ENCODE results near the gene MRAS.

MRAS gene

DNA sequence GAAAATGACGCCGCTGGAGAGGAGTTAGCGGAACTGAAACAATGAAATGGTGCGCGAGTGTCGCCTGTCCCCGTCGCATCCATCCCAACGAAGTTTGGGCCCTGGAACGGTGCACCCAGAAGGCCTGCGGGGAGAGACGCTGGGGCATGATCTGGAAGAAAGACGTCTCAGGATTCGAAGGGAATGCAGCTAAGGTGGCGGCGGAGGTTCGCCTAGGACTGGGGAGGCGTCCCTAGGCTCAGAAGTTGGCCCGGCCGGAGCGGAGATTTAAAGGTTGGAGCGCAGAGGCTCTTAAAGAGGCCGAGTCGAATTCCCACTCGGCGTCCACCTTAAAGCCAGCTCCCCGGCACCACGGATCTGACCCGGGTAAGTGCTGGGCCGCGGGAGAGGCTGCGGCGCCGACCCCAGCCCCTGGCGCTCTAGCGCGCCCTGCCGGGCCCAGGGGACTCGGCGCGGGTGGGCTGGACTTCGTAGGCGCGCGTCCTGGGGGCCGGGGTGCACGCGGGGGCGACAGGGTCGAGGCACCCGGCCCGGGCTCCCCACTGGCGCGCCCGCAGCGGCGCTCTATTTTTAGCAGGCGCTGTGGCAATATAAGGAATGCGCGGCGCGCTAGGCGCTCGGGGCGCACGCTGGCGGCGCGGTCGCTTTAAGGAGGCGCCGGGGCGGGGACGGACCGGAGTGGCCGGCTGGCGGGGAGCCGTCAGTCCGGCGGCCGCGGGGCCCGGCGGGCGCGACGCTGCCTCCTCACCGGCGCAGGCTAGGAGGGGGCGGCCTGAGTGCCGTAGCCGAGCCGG, at the start of gene MRAS:
Gene MRAS (plus strand): TSS at position 620 of the 794 bp plus-strand sequence. CDS start 24,305 bp downstream, outside the sequence.
- DNase-seq (ENCODE audit: low read depth, low spot score) = no peak

DNA sequence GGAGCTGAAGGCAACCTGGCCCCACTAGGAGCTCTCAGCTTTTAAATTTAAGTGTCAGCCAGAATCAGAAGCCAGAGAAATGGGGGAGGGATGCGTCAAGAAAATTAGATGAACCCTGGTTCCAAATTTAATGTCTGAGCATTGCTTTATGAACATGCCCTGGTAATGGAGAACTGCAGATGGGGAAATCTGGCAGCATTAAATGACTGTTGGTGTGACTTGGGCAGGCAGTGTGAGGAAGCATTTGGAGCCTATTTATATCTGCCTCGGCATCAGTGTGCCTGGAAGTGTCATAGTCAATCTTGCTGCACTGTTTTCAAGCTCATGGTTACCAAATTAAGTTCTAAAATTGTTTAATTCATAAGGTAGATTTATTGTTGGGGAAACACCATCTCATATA, 47.7 kb upstream of the MRAS start:
- DNase-seq (ENCODE audit: low read depth, low spot score) = no peak

DNA sequence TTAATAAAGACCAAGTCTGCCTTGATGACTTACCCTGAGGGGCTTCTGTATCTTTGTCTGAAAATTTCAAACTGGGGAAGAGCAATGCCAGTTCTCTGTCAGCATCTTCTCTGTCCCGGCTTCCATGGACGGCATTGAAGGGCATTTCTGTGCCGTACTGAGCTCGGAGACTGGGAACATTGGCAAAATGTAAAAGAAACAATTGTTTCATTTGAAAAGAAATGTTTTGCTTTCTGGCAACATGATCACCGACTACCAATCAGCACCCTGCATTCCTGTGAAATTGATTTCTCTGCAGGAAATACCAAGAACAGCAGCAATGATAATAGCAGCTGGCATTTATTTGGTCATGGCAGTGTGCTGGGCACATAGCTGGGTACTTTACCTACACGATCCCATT, 44.9 kb upstream of the MRAS start:
- no peak for DNase-seq (ENCODE audit: low read depth, low spot score)

DNA sequence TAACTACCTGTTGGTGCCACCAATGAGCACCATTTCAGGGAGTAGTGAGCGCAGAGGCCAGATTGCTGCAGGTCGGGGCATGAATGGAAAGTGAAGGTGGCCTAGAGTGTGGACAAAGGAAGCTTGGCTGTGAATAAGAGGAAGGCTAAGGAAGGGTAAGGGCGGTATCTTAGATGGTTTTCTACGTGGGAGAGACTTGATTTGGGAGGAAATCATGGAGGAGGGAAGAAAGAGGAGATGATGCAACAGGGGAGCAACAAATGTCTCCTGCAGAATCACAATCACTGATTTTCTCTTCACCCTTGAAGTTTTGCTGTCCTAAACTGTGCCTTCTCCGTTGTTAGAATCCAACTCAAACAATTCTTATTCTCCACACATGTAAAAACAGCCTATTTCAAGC, 40.5 kb upstream of the MRAS start:
- no peak for DNase-seq (ENCODE audit: low read depth, low spot score)

DNA sequence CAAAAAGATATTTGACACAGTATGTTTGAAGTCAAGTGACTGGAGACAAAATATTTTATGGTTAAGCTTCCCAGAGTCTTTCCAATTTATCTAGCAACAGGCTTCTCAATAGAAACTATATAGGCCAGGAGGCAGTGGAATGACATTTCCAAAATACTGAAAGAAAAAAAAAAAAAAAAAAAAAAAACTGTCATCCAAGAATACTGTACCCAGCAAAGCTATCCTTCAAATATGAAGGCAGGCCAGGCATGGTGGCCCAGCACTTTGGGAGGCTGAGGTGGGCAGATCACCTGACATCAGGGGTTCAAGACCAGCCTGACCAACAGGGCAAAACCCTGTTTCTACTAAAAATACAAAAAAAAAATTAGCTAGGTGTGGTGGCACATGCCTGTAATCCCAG, 39.6 kb upstream of the MRAS start:
- DNase-seq (ENCODE audit: low read depth, low spot score) = no peak

DNA sequence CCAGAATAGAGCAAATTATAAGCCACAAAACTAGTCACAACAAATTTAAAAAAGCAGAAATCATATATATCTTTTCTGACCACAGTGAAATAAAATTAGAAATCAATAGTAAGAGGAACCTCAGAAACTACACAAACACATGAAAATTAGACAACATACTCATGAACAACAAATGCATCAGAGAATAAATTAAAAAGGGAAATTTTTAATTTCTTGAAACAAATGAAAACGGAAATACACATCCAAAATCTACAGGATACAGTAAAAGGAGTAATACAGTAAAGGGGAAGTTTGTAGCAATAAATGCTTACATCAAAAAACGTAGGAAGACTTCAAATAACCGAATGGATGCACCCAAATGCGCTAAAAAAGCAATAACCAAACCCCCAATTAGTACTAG, 37.9 kb upstream of the MRAS start:
- DNase-seq (ENCODE audit: low read depth, low spot score) = no peak

DNA sequence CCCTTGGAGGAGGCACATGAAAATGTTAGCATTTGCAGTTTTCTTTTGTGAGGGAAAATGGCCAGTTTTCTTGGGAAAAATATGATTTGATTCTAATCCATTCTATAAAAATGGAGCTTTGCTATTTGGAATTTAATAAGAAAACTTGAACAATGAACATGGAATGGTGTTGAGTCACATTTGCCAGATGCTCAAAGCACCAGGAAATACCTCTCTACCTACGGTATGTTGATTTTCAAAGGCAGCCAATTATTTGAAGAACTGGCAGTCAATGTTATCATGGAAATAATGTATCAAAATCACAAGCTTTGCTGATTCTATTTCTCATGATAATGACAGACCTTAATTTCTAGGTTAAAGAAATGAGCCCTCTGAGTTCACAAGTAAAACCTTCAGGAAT, 33.6 kb upstream of the MRAS start:
- DNase-seq (ENCODE audit: low read depth, low spot score) = no peak

DNA sequence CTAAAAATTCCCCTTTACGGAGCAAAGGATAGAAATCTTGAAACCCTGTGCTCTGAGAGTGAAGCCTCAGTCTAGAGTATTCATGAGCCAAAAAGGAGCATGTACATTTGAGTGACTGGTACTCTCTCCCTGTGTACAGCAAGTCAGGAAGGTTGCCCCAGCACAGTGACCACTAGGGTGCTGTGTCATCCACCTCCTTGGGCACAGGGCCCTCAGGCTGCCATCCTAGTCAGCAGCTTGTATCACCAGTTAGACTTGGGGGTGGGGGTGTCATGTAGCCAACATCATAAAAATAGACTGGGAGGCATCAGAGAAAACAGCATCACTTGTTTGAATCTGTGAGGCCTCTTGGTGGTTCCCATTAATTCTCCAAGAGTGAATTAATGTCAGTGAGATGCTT, 30.7 kb upstream of the MRAS start:
- DNase-seq (ENCODE audit: low read depth, low spot score) = no peak

DNA sequence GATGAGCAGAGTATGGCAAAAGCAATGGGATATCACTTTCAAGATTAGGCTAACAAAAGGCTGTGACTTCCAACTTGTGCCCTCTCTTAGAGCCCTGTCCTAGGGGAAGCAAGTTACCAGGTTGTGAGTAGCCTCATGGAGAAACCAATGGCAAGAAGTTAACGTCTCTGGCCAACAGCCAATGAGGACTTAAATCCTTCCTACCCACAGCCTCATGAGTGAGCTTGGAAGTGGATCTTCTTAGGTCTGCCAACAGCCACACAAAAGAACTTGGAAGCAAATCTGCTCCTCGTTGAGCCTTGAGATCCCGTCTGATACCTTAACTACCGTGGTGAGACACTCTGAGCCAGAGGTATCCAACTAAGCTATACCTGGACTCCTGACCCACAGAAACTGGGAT, 24.4 kb upstream of the MRAS start:
- no peak for DNase-seq (ENCODE audit: low read depth, low spot score)

DNA sequence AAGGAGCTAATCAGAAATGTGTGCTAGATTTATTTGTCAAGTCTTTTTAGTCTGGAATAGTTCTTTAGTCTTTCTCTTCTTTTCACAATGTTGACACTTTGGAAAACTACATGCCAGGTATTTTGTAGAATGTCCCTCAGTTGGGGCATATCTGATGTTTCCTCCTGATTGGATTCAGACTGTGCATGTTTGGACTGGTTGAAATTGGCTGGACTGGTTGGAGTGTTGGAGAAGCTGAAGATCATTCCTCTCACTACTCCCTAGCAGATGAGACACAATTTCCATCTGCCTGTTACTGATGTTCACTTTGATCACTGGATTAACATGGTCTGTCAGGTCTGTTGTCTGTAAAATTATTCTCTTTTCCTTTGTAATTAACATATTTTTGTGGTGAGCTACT, 22.4 kb upstream of the MRAS start:
- no peak for DNase-seq (ENCODE audit: low read depth, low spot score)

DNA sequence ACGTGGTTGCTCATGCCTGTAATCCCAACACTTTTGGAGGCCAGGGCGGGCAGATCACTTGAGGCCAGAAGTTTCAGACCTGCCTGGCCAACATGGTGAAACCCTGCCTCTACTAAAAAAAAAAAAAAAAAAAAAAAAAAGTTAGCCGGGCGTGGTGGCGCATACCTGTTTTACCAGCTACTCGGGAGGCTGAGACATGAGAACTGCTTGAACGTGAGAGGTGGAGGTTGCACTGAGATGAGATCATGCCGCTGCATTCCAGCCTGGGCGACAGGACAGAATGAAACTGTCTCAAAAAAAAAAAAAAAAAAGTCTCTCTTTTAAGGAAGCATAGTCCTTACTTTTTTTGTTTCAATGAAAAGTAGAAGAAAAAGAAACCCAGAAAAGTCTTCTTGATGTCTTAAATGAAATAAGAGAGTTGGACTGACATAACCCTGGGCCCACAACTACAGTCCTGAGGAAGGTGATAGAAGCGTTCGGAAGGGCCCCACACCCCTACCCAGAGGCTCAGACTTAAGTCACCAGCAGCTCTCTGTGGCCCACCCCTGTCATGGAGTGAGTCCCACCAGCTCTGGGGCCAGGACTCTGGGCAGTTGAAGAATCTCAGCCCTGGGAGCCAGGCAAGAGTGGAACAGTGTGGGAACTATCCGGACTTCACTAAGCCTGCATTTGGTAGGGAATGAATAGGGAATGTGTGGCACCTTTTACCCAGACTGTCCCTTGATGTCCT, 21.3 kb upstream of the MRAS start:
- no peak for DNase-seq (ENCODE audit: low read depth, low spot score)

DNA sequence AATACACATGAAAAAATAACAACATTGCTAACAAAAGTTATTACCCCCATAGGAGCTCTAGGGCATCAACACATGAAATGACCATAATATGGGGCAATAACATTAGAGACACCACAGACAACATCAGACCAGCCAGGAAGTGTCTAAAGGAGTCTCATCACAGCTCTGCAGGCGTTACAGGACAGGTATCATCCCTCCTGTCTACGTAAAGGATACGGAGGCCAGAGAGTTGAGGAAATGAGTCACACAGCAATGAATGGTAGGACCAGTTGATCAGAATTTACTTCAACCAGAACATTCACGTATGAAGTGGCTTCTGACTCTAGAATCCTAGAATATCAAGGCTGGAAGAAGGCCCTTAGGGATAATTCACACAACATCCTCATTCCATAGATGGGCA, 20.5 kb upstream of the MRAS start:
- no peak for DNase-seq (ENCODE audit: low read depth, low spot score)

DNA sequence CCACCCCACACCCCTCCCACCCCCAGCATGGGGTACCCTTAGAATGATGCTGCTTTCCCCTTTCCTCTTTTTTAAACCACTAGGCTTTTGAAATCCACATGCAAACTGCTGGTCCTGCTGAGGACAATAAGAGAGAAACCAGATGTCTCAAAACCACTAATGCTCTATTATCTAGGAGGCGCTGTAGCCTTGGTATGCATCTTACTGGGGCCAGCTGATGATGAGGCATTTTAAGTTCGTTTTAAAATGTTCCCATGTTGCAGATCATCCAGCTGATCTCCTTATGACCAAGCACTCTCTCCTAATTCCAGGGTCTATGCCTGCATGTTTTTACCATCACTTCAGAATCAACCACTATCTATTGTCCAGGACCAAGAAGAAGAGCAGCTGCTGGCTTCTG, 20.0 kb upstream of the MRAS start:
- no peak for DNase-seq (ENCODE audit: low read depth, low spot score)

DNA sequence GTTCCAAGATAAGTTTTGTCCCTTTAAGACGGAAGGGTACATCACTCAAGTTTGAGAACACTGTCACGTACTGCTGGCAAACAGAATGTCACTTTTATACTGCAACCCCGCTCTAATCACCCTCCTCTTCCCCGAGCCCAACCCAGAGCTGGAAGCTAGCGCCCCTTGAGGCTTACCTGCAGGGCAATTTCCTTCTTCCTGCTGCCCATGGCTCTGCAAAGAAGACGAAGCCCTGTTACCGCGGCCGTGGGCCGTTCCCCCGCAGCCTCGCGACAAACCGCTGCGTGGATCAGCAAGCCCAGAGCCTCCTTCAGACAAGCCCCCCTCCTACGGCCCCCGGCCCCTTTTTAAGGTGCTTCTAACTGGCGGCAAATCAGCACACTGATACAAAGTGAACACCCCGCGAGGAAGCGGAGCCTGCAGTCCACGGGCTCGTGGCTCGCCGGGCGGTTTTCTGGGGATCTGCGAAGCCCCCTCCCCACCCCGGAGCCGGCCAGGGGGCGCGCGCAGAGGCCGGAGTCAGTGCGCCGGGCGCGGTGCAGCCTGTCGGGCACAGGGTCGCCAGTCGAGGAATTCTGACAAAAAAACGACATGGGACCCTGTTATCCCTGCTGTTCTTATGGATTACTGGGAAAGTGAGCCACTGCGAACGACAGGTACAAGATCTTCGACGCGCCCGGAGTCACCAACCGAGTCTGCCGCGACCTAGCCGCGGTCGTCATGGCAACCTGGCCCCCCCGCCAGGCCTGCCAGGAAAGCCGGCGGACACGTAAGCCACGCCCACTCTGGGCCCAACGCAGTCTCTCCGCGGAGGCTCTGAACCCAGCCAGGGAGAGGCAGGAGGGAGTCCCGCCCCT, 19.0 kb upstream of the MRAS start, which contains the start of gene NME9:
Gene NME9 (minus strand): TSS at position 725 of the 857 bp plus-strand sequence. CDS start 516 bp downstream, at position 209.
- DNase-seq (ENCODE audit: low read depth, low spot score) = peak; percentile 73

DNA sequence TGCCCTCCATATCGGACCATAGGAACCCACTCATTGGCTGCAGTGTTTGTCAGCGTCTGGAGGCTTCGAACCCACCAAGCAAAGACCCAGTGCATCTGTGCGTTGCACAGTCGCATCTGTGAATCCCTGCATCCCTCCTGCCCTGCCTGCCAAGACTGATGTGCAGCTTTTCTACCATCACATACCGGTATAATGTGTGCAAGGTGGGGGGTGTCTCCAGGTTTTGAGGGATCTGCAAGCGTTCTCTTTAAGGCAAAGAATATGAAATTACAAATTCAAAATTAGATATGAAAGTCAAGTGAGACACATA, 18.4 kb upstream of the MRAS start:
- DNase-seq (ENCODE audit: low read depth, low spot score) = no peak

DNA sequence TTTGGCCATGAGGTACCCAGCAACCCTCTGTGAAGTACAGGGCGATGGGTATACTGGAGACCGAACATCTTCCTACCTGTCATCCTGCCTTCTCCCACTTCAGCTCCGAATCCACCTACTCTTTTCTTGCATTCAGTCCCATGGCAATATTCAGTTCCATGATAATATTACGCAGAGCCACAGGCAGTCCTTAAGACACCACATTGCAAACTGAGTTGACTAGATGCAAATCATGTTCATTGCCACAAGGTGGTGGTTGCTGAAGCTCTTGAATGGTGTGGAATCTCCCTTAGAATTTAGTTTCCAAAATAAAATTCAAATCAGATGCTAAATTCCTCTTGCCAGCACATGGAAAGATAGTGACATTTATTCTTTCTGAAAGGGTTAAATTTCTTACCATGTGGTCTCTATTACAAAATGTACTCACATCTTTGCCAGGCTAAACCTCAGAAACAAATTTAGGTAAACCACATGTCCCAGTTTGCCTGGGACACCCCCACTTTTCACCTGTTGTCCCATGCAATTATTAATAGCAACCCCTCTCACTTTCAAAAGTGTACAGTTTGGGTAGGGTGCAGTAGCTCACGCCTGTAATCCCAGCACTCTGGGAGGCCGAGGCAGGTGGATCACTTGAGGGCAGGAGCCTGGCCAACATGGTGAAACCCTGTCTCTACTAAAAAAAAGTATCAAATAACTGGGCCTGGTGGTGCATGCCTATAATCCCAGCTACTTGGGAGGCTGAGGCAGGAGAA, 17.1 kb upstream of the MRAS start:
- no peak for DNase-seq (ENCODE audit: low read depth, low spot score)

DNA sequence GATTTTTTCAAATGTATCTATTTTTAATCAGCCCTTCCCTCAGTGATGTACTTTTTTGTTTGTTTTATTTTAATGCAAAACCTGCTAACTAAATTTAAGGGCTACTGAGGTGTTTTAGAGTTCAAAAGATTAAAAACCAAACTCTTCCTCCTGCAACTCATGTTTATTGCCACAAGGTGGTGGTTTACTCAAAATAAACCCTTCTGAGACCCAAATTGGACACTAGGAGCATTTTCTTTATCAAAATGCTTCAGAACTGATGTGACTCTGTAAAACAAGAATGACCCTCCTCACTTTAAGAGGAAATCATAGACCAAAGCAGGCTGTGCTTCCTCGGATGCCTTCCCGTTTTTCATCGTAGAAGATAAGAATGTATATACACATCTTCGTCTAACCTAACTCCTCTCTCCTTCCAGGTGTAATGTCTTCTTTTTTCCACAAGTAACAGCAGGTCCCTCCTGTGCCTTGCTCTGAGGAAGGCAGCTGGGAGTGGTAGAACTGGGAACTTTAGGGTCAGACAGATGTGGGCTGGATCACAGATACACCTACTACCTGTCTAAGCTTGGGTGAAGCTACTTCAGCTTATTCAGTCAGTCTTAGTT, 15.8 kb upstream of the MRAS start:
- DNase-seq (ENCODE audit: low read depth, low spot score) = no peak

DNA sequence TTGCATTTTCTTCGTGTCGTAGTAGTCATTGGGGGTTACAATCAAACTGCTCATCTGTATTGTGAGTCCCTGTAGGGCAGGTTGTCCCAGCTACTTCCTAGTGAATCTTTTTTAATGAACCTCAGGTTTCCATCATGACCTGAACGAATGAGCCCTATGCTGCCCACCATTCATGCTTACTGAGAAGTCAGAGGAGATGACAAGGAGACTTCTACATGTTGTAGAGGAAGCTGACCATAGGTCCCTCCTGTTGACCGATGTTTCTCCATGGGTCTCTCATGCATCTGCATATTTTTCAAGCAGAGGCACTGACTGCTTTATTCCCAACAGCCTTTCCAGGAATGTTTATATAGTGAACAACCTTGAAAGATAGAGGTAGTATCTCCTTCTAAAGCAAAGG, 13.8 kb upstream of the MRAS start:
- DNase-seq (ENCODE audit: low read depth, low spot score) = no peak

DNA sequence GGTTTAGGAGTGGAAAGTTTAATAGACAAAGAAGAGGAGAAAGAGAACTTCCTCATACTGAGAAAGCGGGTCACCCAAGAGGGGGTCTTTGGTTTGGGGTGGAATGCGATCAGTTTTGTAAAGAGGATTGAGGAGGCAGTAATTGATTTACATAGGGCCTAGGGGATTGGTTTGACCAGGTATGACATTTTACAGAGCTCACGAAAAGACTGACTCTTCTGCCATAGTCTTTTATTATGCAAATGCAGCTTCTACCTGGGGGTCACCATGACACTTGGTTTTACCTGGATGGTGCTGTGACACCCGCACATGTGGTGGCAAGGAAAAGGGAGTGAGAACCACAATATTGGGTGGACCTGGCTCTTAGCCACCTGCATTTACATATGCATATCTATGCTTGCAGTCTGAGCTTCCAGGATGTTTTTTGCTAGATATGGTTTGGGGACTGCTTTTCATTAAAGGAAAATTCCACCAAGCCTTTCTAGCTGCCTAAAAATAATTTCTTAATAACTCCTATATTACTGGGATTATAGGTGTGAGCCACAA, 11.9 kb upstream of the MRAS start:
- no peak for DNase-seq (ENCODE audit: low read depth, low spot score)

DNA sequence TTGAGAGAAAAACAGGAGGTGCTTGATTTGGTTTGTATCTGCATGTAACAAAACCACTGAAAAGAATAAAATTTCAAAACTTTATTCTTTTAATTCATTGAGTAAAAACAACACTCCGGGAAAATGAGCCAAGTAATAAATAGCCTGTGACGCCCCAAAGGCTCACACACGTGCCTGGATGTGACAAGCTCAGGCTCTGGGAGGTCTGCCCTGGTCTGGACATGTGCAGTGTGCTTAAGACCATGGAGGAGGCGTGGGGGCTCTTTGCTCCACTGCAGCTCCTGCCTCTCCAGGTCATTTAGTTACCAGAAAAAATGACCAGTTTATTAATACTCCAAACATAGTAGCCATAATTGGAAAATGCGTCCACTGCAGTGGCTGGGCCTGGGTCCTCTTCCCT, 10.1 kb upstream of the MRAS start:
- no peak for DNase-seq (ENCODE audit: low read depth, low spot score)

DNA sequence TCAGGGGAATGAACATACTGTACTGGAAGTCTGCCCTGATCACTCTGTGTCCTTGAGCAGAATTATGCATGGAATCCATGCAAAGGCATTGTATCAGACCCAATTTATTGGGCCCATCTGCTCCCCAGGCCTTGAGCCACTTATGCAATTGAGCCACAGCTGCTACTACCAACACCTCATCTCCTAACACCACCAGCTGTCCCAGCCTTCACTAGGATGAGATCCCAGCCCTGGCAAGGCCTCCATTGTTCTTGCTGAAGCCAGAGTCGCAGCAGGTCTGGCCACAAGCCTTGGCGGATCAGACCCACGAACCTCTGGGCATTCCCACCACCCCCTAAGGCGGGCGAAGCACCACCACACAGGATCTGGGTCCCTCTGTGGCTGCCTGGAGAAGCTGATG, 9.6 kb upstream of the MRAS start:
- DNase-seq (ENCODE audit: low read depth, low spot score) = no peak

Data from activated naive CD8-positive, alpha-beta T cell treated with anti-CD3 and anti-CD28 coated beads, Interleukin-2, amount 50 U/mL, for 16 hours (primary cell).